Measurements from ENCODE around the gene STAG1. TPM values are rescaled to one million over a fixed set of nuclear protein-coding genes. Genes with fewer than 3 reads are reported as not detected.

Gene STAG1
- total and polyA plus RNA-seq, 4 donors = 4.6 to 28.0 (median 16.6) TPM

- no peak for TF ChIP-seq REST (IDR thresholded peaks at IDR 0.05)
These were observed 257.0 kb downstream of the STAG1 start (continued) for GRCh38 chr3:136495213-136495612.

GRCh38 chr3:136490646-136491405 is 261.4 kb downstream of the STAG1 start:
- WGBS = 97% methylated on average over 4 of the region's 4 CpGs
- TF ChIP-seq FOXA2 (IDR thresholded peaks at IDR 0.05) = no peak
- TF ChIP-seq TAF1 (conservative IDR thresholded peaks at IDR 0.05) = no peak
- no peak for TF ChIP-seq REST (IDR thresholded peaks at IDR 0.05)
- TF ChIP-seq GABPA (IDR thresholded peaks at IDR 0.05 in 1 of 2, conservative IDR thresholded peaks at IDR 0.05 in 1 of 2) = no peak
- no peak for TF ChIP-seq RAD21 (IDR thresholded peaks at IDR 0.05)
- no peak for TF ChIP-seq ZBTB33 (IDR thresholded peaks at IDR 0.05)
- TF ChIP-seq ATF3 (IDR thresholded peaks at IDR 0.05) = no peak
- TF ChIP-seq HNF4G (IDR thresholded peaks at IDR 0.05) = no peak
- no peak for TF ChIP-seq NR2F2 (IDR thresholded peaks at IDR 0.05)
- no peak for TF ChIP-seq RXRA (IDR thresholded peaks at IDR 0.05)
- TF ChIP-seq EGR1 (IDR thresholded peaks at IDR 0.05; ENCODE audit: low read depth in 2 of 2) = no peak
- no peak for TF ChIP-seq YY1 (IDR thresholded peaks at IDR 0.05)
- no peak for TF ChIP-seq SP1 (IDR thresholded peaks at IDR 0.05)
- no peak for TF ChIP-seq HNF4A (conservative IDR thresholded peaks at IDR 0.05)
- no peak for TF ChIP-seq JUND (IDR thresholded peaks at IDR 0.05)
- TF ChIP-seq MAX (IDR thresholded peaks at IDR 0.05) = no peak
- TF ChIP-seq CTCF (IDR thresholded peaks at IDR 0.05; ENCODE audit: low read depth, low read length, missing input control) = no peak
- no peak for TF ChIP-seq FOXA1 (IDR thresholded peaks at IDR 0.05)
- no peaks in the 10 kb centered on the region for H3K27me3 ChIP-seq (ENCODE audit: control insufficient read depth in 4 of 4, insufficient read depth in 4 of 4, low read length in 3 of 4)
- peaks cover 0 to 13% (median 2%) of the 10 kb centered on the region in 4 donors for H3K36me3 ChIP-seq (ENCODE audit: control insufficient read depth in 4 of 4, insufficient read depth in 3 of 4, low read depth in 1 of 4, low read length in 3 of 4)
- no peak overlapping the region for H3K9ac ChIP-seq (ENCODE audit: low read depth in 1 of 2, low read length in 2 of 2)
- H3K27ac ChIP-seq (ENCODE audit: low read depth in 1 of 2, low read length in 2 of 2) = no peak overlapping the region
- DNase-seq (ENCODE audit: low spot score) = no peak
- H3K4me1 ChIP-seq (ENCODE audit: control insufficient read depth in 4 of 4, insufficient read depth in 4 of 4, low read length in 3 of 4) = no peaks in the 10 kb centered on the region
- no peaks in the 10 kb centered on the region for H3K9me3 ChIP-seq (ENCODE audit: control insufficient read depth in 4 of 4, low read length in 3 of 4)
- H3K4me3 ChIP-seq (ENCODE audit: low read depth in 1 of 3, low read length in 3 of 3) = no peak overlapping the region
